ENCODE measurements around the gene LRRTM3. TPM values are rescaled to one million over a fixed set of nuclear protein-coding genes. Genes with fewer than 3 reads are reported as not detected.

Gene LRRTM3
- total RNA-seq, 1 experiment from 2014 or later = 0.96 TPM

DNA sequence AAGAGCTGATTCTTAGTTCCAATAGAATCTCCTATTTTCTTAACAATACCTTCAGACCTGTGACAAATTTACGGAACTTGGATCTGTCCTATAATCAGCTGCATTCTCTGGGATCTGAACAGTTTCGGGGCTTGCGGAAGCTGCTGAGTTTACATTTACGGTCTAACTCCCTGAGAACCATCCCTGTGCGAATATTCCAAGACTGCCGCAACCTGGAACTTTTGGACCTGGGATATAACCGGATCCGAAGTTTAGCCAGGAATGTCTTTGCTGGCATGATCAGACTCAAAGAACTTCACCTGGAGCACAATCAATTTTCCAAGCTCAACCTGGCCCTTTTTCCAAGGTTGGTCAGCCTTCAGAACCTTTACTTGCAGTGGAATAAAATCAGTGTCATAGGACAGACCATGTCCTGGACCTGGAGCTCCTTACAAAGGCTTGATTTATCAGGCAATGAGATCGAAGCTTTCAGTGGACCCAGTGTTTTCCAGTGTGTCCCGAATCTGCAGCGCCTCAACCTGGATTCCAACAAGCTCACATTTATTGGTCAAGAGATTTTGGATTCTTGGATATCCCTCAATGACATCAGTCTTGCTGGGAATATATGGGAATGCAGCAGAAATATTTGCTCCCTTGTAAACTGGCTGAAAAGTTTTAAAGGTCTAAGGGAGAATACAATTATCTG is 1.6 kb downstream of the LRRTM3 start:
- Mint-ChIP-seq H3K9me3 (no peaks in the 10 kb centered on the region), H3K36me3 (ENCODE audit: insufficient read depth in 1 of 3, low read depth in 3 of 3) (no peaks in the 10 kb centered on the region), H3K27ac (no peak overlapping the region), H3K27me3 (ENCODE audit: low read depth) (peaks cover 35% of the 10 kb centered on the region), H3K4me3 (peak overlapping the region; percentile 5 to 80; a peak in 3 of 5 replicates), H3K4me1 (peaks cover 58 to 65% of the 10 kb centered on the region in 2 experiments)
- H2BK5ac ChIP-seq (ENCODE audit: insufficient read length, low read length) = no peak overlapping the region
- H3K27ac ChIP-seq (ENCODE audit: insufficient read length, low read depth, low read length) = no peak overlapping the region
- H3K9me3 ChIP-seq (ENCODE audit: control insufficient read depth, low read depth, low read length) = no peaks in the 10 kb centered on the region
- H2AK5ac ChIP-seq (ENCODE audit: insufficient read length, low read length) = no peak overlapping the region
- H3K56ac ChIP-seq (ENCODE audit: insufficient read length, low read depth, low read length) = no peak overlapping the region
- peaks cover 2% of the 10 kb centered on the region; the same call in 1 of the 2 replicates for H3K27me3 ChIP-seq (ENCODE audit: insufficient read depth, low read length)
- no peak overlapping the region for H3K23ac ChIP-seq (ENCODE audit: insufficient read length, low read depth, low read length)
- no peak overlapping the region for H4K91ac ChIP-seq (ENCODE audit: insufficient read length, low read depth, low read length)
- H3K79me2 ChIP-seq (ENCODE audit: insufficient read depth, low read length) = no peaks in the 10 kb centered on the region
- TF ChIP-seq, protein P1, sequence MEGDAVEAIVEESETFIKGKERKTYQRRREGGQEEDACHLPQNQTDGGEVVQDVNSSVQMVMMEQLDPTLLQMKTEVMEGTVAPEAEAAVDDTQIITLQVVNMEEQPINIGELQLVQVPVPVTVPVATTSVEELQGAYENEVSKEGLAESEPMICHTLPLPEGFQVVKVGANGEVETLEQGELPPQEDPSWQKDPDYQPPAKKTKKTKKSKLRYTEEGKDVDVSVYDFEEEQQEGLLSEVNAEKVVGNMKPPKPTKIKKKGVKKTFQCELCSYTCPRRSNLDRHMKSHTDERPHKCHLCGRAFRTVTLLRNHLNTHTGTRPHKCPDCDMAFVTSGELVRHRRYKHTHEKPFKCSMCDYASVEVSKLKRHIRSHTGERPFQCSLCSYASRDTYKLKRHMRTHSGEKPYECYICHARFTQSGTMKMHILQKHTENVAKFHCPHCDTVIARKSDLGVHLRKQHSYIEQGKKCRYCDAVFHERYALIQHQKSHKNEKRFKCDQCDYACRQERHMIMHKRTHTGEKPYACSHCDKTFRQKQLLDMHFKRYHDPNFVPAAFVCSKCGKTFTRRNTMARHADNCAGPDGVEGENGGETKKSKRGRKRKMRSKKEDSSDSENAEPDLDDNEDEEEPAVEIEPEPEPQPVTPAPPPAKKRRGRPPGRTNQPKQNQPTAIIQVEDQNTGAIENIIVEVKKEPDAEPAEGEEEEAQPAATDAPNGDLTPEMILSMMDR (conservative IDR thresholded peaks at IDR 0.05) = no peak
- H2BK120ac ChIP-seq (ENCODE audit: low read depth, low read length, poor library complexity, severe bottlenecking) = no peak overlapping the region
- no peaks in the 10 kb centered on the region for H4K20me1 ChIP-seq (ENCODE audit: control insufficient read depth, insufficient read depth, insufficient read length)
- H3K4ac ChIP-seq (ENCODE audit: low read depth, low read length) = no peak overlapping the region
- no peak overlapping the region for H4K8ac ChIP-seq (replicated peaks; ENCODE audit: insufficient read length, low read depth, low read length)
- H3K9ac ChIP-seq (ENCODE audit: extremely low read depth, insufficient read length, low read length) = no peak overlapping the region
- H3K23me2 ChIP-seq (ENCODE audit: insufficient read length, low read depth, low read length, poor library complexity, severe bottlenecking) = peaks cover 10% of the 10 kb centered on the region
- H2BK20ac ChIP-seq (ENCODE audit: low read depth, low read length, poor library complexity, severe bottlenecking) = no peak overlapping the region
- H2BK12ac ChIP-seq (ENCODE audit: insufficient read length, low read depth, low read length) = no peak overlapping the region
- no peak overlapping the region for H4K5ac ChIP-seq (ENCODE audit: insufficient read length, low read depth, low read length)
- no peak overlapping the region for H3K14ac ChIP-seq (ENCODE audit: insufficient read depth, low read length)
- no peak overlapping the region for H3T11ph ChIP-seq (ENCODE audit: low read length)
- H3K4me1 ChIP-seq (ENCODE audit: insufficient read depth, low read length) = peaks cover 13% of the 10 kb centered on the region
- no peak overlapping the region for H3K18ac ChIP-seq (ENCODE audit: insufficient read length, low read depth, low read length)
- H3K4me2 ChIP-seq (ENCODE audit: insufficient read depth, insufficient read length, low read length) = peak overlapping the region; percentile 90
- no peak for DNase-seq
- no peak overlapping the region for H2AFZ ChIP-seq (ENCODE audit: low read length)
- H3K79me1 ChIP-seq (ENCODE audit: insufficient read depth, low read depth, low read length, poor library complexity, severe bottlenecking) = no peaks in the 10 kb centered on the region
- no CpG with 5 or more reads among the region's 11 CpGs for WGBS (ENCODE audit: extremely low coverage, insufficient read length, low lambda C conversion rate)
- no peak overlapping the region for H2BK15ac ChIP-seq (ENCODE audit: low read depth, low read length)
